Stimulated activated CD4-positive, alpha-beta T cell treated with anti-CD3 and anti-CD28 coated beads, TNF-alpha, amount 100 ng/mL, for 24 hours (primary cell): ENCODE measurements around the gene POLR2F.
"Not testable (repeated sequence)": the region's sequence is repeated elsewhere in the genome, so short reads cannot be mapped to it uniquely, and the experiment has no call there.

Experiments
- DNase-seq, 3 experiments: peaks; one replicate each; pipeline ENCODE4 v3.0.0-alpha.2; 2020; ENCODE audit warnings: low read depth in 3 of 3

POLR2F gene

DNA sequence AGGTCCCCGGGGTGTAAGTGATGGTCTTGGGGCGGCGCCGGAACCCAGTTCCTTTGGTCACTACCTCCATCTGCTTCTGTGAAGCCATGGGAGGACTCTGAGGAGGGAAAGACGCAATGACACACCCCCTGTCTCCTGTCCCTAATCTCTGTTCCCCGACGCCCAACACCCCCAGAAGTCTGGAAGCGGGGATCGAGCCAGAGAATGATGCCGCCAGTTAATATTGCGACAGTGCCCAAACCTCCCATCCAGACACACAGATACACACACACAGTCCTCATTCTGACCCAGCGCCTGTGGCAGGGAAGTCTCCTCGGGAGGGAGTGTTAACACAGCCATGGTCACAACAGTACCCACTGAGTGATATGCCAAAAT is 450 bp upstream of the POLR2F start:
- no peak for DNase-seq

DNA sequence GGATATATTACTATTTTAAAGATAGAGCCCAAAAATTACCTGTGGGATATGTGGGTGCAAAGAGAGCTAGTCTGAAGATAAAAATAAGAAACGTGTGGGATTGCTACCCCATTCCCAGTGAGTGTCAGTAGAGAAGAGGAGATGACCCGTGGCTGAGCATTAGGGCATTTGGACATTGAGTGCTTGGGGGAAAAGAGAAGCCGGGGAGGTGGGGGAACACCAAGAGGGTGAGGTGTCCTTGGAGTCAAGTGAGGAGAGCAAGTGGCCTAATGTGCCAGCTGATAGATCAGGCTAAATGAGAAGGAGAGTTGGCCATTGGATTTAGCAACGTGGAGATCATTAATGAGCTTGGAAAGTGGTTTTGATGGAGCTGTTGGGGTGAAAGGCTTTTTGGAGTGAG is 1.2 kb downstream of the POLR2F start:
- no peak for DNase-seq

DNA sequence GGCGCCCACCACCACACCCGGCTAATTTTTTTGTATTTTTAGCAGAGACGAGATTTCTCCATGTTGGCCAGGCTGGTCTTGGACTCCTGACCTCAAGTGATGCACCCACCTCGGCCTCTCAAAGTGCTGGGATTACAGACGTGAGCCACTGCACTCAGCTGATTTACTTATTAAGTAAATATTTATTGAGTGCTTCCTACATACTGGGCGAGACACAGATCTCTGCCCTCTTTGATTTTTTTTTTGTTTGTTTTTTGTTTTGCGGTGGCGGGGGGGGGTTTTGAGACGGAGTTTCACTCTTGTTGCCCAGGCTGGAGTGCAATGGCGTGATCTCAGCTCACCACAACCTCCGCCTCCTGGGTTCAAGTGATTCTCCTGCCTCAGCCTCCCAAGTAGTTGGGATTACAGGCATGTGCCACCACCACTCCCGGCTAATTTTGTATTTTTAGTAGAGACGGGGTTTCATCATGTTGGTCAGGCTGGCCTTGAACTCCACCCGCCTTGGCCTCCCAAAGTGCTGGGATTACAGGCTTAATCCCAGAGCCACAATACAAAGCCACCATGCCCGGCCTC is 2.4 kb downstream of the POLR2F start:
- DNase-seq: not testable (repeated sequence)

DNA sequence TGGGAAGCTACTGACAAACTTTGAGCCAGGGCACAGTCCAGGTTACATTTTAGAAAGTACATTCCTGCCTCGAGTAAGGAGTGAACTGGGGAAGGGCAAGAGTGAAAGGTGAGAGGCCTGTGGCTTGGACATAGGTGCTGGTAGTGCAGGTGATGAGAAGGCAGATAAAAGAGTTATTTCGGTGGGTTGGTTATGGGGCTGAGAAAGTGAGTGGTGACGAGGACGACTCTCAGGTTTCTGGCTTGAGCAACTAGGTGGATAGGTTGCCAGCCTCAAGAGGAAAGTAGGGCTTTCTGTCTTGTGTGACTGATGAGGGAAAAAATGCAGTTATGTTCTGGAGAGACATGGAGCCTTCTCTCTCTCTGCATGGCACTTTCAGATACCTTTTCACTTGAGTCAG is 3.7 kb downstream of the POLR2F start:
- no peak for DNase-seq

DNA sequence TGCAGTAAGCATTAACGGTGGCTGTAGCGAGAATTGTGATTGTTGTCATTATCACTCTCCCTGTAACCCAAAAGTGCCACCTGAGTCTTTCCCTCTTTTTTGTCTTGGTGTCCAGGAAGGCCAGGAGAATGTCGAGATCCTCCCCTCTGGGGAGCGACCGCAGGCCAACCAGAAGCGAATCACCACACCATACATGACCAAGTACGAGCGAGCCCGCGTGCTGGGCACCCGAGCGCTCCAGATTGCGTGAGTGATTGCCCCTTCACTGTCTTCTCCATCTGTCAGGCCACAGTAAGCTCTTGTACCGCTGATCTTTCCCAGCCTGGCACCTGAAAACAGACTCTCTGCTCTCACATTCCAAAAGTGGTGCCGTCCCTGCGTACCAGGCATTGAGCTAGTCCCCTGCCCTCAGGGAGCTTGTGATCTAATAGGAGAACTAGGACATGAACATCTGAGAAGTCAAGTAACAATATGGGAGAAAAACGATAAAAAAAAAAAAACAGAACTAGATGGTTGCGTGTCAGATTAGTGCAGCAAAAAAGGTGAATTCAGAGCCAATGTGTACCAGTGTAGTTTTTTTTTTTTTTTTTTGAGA is 5.8 kb downstream of the POLR2F start:
- no peak for DNase-seq

DNA sequence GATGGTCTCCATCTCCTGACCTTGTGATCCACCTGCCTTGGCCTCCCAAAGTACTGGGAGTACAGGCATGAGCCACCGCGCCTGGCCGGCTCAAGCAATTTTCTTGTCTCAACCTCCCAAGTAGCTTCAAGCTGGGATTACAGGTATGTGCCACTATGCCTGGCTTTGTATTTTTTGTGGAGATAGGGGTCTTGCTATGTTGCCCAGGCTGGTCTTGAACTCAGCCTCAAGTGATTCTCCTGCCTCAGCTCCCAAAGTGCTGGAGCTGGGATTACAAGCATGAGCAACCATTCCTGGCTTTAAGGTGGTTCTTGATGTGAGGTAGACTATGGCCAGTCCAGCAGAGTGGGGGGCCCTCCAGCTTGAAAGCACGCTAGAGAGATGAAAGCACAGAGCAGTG is 7.6 kb downstream of the POLR2F start:
- DNase-seq: no peak

DNA sequence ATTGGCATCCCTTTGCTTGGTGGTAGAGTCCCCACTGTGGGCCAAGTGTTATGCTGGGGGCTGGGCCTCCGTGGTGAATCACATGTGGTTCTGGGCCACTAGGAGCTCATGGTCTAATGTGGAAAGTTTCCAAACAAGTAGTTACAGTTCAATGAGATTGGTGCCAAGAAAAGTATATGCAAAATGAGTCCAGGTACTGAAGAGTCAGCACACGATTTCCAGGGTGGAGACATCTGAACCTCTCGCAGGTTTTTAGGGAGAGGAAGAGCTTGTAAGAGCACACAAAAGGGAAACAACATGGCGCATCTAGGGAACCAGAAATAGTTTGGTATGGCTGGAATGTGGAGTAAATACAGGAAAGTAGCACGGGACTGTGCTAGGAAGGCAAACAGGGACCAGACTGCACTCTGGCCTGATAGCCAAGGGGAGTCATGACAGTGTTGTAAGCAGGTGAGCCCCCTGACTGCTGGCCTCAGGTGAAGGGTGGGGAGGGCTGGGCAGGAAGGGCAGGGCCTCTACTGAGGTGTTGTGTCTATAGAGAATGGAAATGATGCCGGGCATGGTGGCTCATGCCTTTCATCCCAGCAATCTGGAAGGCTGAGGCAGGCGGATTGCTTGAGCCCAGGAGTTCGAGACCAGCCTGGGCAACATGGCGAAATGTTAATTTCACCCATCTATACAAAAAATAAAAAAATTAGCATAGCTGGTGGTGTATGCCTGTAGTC is 12.6 kb downstream of the POLR2F start:
- DNase-seq: no peak

DNA sequence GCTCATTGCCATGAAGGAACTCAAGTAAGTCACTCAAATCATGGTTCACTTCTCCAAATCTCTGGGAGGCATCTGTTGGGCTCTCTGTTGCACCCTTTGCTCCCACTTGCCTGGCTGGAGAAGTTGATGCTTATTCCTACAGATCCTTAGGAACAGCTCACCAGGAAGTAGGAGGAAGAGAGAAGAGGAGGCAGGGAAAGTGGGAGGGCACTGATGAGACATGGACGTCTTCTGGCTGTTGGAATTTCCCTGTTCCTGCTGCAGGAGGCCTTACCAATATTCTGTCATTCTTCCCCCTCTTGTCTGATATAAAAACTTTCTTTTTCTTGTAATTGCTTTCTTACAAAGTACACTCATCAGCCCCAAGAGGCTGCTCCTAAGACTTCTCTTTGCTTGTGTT is 13.6 kb downstream of the POLR2F start:
- DNase-seq: no peak

DNA sequence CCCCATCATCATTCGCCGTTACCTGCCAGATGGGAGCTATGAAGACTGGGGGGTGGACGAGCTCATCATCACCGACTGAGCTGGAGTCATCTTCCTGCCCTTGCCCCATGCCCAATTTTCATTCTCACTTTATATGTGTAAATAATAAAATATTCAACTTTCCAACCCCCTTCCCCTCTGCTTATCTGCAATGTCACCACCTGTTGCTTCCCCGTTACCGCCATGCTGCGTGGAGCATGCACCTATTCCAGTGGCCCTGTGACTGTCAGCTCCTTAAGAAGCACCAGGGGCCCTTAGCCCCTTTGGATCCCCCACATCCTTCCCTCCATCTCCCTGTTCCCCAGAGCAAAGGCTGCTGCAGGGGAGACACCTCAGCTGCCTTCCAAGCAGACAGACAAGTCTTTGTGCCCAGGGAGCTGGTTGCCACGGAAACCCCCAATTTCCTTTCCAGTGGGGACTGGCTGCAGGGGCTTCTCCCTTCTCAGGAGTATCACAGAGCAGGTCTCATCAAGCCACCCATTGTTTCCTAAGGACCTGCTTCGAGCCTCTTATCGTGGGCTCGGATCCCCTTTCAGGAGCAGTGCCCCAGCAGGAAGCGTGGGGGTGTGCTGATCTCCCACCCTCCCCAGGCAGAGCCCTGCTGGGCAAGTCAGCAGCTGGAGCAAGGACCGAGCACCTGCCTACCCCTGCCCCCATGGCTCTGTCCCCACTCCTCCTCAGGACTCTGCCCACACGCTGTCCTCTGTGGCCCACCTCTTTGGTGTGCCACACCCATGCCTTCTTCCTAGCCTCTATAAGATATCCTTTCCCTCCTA is 14.3 kb downstream of the POLR2F start:
- no peak for DNase-seq

DNA sequence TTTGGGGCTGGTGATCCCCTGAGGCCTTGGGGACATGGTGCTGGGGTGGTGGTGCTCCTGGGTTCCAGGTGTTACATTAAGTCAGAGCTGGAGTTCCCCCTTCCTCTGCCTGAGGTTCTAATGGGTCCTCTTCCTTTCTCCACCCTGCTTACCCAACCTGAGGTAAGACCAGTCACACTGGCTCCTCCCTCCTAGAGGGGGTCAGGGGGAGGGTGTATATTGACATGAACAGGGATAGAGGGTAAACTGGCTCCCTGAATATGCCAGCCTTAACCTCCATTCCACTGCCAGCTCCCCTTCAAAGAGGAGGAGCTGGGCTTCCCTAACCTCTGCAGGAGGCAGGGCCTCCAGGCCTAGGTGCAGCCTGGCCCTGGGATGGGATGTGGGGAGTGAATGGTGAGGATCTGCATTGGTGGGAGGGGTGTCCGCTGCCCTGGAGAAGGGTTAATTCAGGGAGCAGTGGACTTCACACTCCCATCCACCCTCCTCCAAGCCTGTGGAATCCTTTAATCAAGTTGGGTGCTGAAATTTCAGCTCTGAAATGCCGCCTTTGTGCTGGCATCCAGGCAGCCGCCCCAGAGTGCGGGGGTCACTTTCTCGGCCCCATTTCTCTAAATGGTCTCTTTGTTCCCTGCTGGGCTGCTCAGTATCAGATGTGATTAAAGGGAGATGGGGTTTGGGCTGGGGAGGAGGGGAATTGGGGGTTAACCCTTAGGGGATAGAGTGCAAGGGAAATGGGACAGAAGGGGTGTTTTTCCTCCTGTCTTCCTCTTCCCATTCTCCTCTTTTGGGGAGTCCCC is 15.2 kb downstream of the POLR2F start:
- DNase-seq: no peak

DNA sequence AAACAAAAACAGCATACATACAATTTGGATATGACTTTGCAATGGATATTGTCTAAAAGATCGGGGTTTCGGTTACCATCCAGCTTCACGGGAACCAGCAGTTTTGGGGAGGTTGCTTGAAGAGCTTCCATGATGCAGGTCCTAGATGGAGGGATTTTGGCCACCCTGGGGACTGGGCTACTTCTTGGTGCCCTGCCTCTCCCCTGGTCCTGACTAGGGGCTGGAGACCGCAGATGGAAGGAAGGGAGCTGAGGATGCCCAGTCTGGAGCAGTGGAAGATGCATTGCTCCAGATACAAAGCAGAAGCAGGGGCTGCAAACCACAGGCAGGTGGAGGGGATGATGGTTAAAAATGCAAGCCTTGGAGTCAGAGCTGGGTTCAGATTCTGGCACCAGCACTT is 17.4 kb downstream of the POLR2F start:
- no peak for DNase-seq

DNA sequence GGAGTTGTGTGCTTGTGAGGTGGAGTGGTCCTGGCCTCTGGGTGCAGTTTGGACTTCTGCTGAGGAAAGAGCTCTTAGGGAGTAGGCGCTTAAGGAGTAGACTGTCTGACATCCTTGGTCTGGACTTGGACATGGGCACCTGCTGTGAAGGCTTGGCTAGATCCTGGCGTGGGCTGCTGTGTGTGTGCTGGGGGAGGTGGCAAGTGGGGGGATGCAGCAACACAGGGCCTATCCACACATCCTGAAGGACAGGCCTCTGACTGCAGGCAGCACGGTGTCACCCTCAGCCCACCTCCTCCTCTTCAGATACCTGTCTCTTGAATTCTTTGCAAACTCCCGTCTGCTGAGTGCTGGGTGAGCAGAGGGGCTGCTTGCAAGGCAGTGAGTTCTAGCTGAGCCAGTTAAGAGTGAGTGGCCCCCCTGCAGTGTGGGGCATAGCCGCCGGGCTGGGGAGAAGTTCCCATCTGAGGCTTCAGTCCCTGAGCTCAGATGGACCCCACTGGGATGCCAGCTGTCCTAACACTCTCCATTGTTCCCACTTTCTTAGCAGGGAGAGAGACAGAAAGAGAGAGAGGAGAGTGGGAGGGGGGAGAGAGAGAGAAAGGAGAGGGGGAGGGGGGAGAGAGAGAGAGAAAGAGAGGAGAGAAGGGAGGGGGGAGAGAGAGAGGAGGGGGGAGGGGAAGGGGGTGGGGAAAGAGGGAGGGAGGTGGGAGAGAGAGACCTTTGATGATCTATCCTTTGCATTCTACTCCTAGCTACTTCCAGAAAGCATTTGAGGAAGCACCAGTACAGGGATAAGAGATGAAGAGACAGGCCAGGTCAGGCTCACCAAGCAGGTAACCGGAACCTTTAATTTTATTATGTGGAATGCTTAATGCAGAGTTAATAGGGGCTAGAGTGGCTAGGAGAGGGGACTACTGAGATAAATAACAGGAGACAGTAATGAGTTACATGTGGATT is 18.3 kb downstream of the POLR2F start:
- no peak for DNase-seq

DNA sequence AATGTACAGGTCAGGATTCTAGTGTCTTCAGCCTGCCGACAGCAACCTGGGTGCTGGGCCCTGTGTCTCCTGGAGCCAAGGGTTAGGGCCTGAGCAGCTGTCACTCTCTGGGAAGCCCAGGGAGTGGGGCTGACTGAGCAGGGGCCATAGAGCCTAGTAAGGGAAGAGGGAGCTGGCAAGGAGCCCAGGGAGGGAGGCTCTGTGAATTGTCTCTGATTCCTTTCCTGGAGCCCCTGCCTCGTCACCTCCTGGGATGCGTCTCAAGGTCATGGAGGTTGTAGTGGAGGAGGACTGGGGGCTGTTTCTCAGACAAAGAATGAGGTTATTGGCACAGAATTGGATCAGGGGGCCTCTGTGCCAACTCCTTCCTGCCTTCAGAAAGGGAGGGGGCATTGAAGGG is 19.0 kb downstream of the POLR2F start:
- DNase-seq: no peak

DNA sequence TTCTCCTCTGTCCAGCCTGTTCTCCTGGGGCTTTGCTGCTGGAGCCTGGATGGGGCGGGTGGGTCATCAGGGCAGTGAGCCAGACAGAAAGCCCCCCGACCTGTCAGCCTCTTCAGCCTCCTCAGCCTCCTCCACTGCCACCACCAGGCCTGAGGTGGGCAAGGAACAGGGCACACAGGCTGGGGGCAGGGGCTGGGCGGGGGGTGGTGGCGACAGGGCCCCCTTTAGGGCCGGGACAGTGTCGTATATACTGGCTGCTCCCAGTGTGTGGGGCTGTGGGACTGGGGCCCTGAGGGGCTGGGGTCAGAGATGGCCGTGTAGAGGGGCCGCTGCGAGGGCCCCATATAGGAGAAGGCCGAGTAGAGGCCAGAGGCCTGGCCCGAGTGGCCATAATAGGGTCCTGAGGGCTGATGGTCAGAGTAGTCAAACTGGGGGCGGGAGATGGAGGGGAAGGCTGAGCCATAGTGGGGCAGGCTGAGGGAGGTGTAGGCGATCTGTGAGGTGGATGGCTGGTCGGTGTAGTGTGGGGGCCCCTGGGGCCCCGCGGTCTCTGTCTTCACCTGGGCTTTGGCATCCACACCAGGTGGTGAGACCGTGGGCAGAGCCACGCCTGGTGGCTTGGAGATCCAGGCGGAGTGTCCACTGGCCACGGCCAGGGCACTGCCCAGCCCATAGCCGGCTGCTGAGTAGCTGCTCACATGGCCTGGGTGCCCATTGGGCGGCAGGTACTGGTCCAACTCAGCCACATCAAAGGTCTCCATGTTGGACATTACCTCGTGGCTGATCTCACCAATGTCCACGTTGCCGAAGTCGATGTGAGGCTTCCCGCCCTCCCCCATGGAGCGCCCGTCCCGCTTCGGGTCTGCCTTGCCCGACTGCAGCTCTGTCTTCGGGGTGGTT is 20.0 kb downstream of the POLR2F start:
- no peak for DNase-seq

DNA sequence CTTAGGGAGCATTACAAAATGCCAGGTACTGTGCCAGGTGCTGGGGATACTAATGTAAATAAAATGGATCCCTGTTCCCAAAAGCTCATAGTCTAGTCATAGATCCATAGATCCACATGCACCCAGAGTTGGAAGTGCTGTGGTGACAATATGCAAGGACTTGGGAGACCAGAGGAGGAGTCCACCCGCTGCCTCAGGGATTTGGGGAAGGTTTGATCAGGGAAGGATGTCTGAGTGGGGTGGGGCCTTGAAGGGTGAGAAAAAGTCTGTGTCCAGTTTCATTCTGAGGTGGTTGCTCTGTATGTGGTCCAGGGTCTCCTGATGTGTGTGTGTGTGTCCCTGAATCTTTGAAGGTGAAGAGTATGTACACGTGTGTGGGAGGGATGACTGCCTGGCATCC is 21.7 kb downstream of the POLR2F start:
- DNase-seq: no peak

DNA sequence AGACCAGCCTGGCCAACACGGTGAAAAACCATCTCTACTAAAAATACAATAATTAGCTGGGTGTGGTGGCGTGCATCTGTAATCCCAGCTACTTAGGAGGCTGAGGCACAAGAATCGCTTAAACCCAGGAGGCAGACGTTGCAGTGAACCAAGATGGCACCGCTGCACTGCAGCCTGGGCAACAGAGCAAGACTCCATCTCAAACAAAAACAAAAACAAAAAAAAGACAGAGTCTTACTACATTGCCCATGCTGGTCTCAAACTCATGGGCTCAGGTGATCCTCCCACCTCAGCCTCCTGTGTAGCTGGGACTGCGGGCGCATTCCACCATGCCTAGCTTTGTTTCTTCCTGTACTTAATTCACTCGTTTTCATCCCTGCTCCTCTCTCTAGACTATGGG is 22.5 kb downstream of the POLR2F start:
- not testable (repeated sequence) for DNase-seq

DNA sequence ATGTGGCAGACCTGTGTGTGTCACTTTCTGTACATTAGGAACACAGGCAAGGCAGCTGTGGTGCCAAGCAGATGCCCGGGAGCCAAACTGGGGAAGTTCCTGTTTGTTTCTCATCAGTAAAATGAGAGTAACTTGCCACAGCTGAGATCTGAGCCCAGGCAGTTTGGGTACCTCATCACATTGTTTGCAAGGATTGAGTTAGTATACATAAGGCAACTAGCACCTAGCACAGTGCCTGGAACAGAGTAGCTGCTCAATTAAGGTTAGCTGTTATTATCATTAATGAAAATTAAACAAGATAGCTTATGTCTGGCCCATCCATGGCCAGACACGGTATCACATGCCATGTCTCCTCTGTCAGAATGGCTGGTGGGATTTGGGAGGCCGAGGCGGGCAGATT is 23.0 kb downstream of the POLR2F start:
- DNase-seq: no peak

DNA sequence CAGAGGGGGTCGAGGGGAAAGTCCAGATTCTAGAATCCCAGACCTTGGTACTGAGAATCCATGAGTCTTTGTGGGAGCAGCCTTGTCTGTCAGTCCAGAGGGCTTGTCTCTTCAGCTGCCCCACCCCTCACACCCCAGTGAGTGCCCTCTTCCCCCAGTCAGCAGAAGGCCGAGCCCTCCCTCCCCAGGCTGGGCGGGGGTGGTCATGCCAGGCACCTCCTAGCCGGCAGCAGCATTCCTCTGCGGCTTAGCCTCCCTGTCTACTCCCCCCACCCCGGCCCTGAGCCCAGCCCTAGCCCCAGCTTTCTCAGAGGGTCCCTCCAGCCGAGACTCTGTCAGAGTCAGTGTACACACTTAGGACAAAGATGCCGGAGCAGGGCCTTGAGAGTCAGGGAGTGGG is 26.3 kb downstream of the POLR2F start:
- DNase-seq: no peak

DNA sequence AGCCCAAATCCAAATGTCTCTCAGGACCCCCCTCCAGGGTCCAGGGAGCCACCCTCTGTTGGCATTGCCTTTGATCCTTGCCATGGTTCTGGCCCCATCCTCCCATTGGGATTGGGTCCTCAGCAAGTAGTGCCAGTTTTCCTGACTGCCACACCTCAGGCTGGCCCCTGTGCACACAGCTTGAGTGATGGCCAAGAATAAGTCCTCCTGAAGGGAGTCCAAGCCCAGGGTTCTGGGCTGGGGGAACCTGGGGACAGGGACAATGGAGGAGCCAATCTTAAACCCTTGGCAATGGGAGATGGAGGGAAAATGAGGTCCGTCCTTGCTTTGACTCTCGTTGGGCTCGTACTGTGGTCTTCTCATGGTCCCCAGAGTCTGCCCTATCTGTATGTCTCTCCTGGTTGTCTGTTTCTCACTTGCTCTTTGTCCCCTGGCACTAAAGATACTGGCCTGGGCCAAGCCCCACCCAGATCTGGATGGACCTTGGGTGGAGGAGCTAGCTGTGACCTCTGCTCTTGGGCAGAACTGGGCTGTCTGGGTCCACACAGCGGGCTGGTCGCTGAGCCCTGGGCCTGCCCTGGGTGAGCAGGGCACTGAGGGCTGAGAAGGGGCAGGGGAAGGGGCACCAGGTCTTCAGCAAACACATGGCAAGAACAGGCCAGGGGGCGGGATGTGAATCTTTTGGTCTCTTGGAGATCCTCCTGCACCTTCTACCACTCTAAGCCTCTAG is 27.9 kb downstream of the POLR2F start:
- DNase-seq: no peak
